ENCODE data around the gene KLHL29. TPM values are rescaled to one million over a fixed set of nuclear protein-coding genes. Genes with fewer than 3 reads are reported as not detected.

The KLHL29 gene
- total and polyA plus RNA-seq, 2 donors (not counting 3 experiments of a cell fraction or from before 2014, with no cell fraction given), result 4.6 to 12.7 TPM

- no peaks in the 10 kb centered on the region for H3K9me1 ChIP-seq (replicated peaks; ENCODE audit: control insufficient read depth, extremely low read depth, insufficient read depth, low read length)
- DNase-seq (ENCODE audit: low read depth, low spot score), result no peak
- BruUV-seq (replicated peaks), result no TSS peak
- H3K36me3 ChIP-seq (ENCODE audit: control insufficient read depth in 2 of 2, extremely low read depth in 1 of 2, insufficient read depth in 2 of 2, low read length in 2 of 2), result no peaks in the 10 kb centered on the region
- dilution Hi-C loops (cut with MboI; ENCODE audit: extremely low pct_ligation_motif_present, low sequenced_read_pairs), result no loop called here
- H3K9me3 ChIP-seq (replicated peaks; ENCODE audit: control insufficient read depth, insufficient read depth, low read length), result no peaks in the 10 kb centered on the region
- no peaks in the 10 kb centered on the region for H3K27me3 ChIP-seq (ENCODE audit: control insufficient read depth in 2 of 2, insufficient read depth in 2 of 2, low read length in 2 of 2)
- no peak for FAIRE-seq
- no peak overlapping the region for H2AFZ ChIP-seq (ENCODE audit: low read depth, low read length)
- no peak overlapping the region for H3K4me3 ChIP-seq (replicated peaks in 1 of 3; ENCODE audit: insufficient read depth in 1 of 3, low read depth in 1 of 3, low read length in 3 of 3)
- H3K4me1 ChIP-seq (ENCODE audit: control insufficient read depth, extremely low read depth, insufficient read depth, low read length), result no peaks in the 10 kb centered on the region
- ChIA-PET POLR2A (no interaction called here), CTCF (no interaction called here)
- H4K20me1 ChIP-seq (replicated peaks; ENCODE audit: control insufficient read depth, extremely low read depth, insufficient read depth, low read length), result no peaks in the 10 kb centered on the region
- intact Hi-C loops (cut with micrococcal nuclease), result no loop called here
- H3K4me2 ChIP-seq (ENCODE audit: insufficient read depth, low read length), result no peak overlapping the region
- no peak overlapping the region for H3K27ac ChIP-seq (ENCODE audit: insufficient read depth, low read depth, low read length)
- H3K79me2 ChIP-seq (ENCODE audit: control insufficient read depth, insufficient read depth, low read length), result no peaks in the 10 kb centered on the region
- no peak for TF ChIP-seq FOS (IDR thresholded peaks at IDR 0.05; ENCODE audit: borderline replicate concordance, insufficient read depth, low read length)
- no peak for TF ChIP-seq POLR2A (IDR thresholded peaks at IDR 0.05; ENCODE audit: low read depth, low read length)
- H3K9ac ChIP-seq (replicated peaks; ENCODE audit: extremely low read depth, insufficient read depth, low read length), result no peak overlapping the region
Measured at GRCh38 chr2:23585273-23586170, 200.5 kb downstream of the KLHL29 start.

- no peak for DNase-seq (ENCODE audit: low read depth, low spot score)
- Histone ChIP-seq H3K27ac (ENCODE audit: insufficient read depth, low read depth, low read length) (no peak overlapping the region), H3K9ac (replicated peaks; ENCODE audit: extremely low read depth, insufficient read depth, low read length) (no peak overlapping the region), H3K36me3 (ENCODE audit: control insufficient read depth in 2 of 2, extremely low read depth in 1 of 2, insufficient read depth in 2 of 2, low read length in 2 of 2) (no peaks in the 10 kb centered on the region), H4K20me1 (replicated peaks; ENCODE audit: control insufficient read depth, extremely low read depth, insufficient read depth, low read length) (no peaks in the 10 kb centered on the region), H3K9me1 (replicated peaks; ENCODE audit: control insufficient read depth, extremely low read depth, insufficient read depth, low read length) (no peaks in the 10 kb centered on the region), H3K4me3 (replicated peaks in 1 of 3; ENCODE audit: insufficient read depth in 1 of 3, low read depth in 1 of 3, low read length in 3 of 3) (no peak overlapping the region), H3K79me2 (ENCODE audit: control insufficient read depth, insufficient read depth, low read length) (no peaks in the 10 kb centered on the region), H3K4me2 (ENCODE audit: insufficient read depth, low read length) (no peak overlapping the region), H3K27me3 (ENCODE audit: control insufficient read depth in 2 of 2, insufficient read depth in 2 of 2, low read length in 2 of 2) (no peaks in the 10 kb centered on the region), H2AFZ (ENCODE audit: low read depth, low read length) (no peak overlapping the region), H3K4me1 (ENCODE audit: control insufficient read depth, extremely low read depth, insufficient read depth, low read length) (no peaks in the 10 kb centered on the region), H3K9me3 (replicated peaks; ENCODE audit: control insufficient read depth, insufficient read depth, low read length) (no peaks in the 10 kb centered on the region)
- dilution Hi-C loops (cut with MboI; ENCODE audit: extremely low pct_ligation_motif_present, low sequenced_read_pairs), result no loop called here
- BruUV-seq (replicated peaks), result no TSS peak
- POLR2A ChIA-PET, result interaction anchor here (0.7 kb wide), 1 partner anchor 887 kb away, joined by 3 read pairs; no protein-coding TSS in a partner anchor
- TF ChIP-seq CTCF (IDR thresholded peaks at IDR 0.05; ENCODE audit: extremely low read depth in 1 of 2, insufficient read depth in 1 of 2, low read depth in 1 of 2, low read length in 2 of 2) (no peak), EZH2 (IDR thresholded peaks at IDR 0.05; ENCODE audit: borderline replicate concordance, low read depth, low read length, severe bottlenecking) (no peak), JUN (IDR thresholded peaks at IDR 0.05; ENCODE audit: borderline replicate concordance, insufficient read depth, insufficient read length, low read depth) (no peak), POLR2A (IDR thresholded peaks at IDR 0.05; ENCODE audit: low read depth, low read length) (no peak), FOS (IDR thresholded peaks at IDR 0.05; ENCODE audit: borderline replicate concordance, insufficient read depth, low read length) (no peak)
- no peak for FAIRE-seq
- CTCF ChIA-PET, result no interaction called here
- intact Hi-C loops (cut with micrococcal nuclease), result no loop called here
Measured at GRCh38 chr2:23586741-23587306, 201.8 kb downstream of the KLHL29 start.

Data from endothelial cell of umbilical vein (primary cell).